Measurements from ENCODE around the gene PRKACB. TPM values are rescaled to one million over a fixed set of nuclear protein-coding genes. Genes with fewer than 3 reads are reported as not detected.

PRKACB gene
- total RNA-seq, 3 donors from 2014 or later = 25.2 to 31.3 (median 26.4) TPM

DNA sequence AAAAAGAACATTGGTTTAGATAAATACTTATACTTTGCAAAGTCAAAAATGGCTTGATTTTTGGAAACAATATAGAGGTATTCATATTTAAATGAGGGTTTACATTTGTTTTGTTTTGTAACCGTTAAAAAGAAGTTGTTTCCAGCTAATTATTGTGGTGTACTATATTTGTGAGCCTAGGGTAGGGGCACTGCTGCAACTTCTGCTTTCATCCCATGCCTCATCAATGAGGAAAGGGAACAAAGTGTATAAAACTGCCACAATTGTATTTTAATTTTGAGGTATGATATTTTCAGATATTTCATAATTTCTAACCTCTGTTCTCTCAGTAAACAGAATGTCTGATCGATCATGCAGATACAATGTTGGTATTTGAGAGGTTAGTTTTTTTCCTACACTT is 92.2 kb downstream of the PRKACB start:
- intact Hi-C loops (cut with DNase I; ENCODE audit: low total_unique reads) = no loop called here
- DNase-seq (ENCODE audit: low spot score in 2 of 2) = no peak
- Histone ChIP-seq H3K36me3 (no peaks in the 10 kb centered on the region), H3K4me3 (no peak overlapping the region), H3K27me3 (no peaks in the 10 kb centered on the region), H3K9me3 (no peaks in the 10 kb centered on the region), H3K27ac (no peak overlapping the region), H3K4me1 (no peaks in the 10 kb centered on the region)
- no peak for TF ChIP-seq POLR2AphosphoS5 (IDR thresholded peaks at IDR 0.05)
- TF ChIP-seq POLR2A (IDR thresholded peaks at IDR 0.05) = no peak
- TF ChIP-seq, protein P1, sequence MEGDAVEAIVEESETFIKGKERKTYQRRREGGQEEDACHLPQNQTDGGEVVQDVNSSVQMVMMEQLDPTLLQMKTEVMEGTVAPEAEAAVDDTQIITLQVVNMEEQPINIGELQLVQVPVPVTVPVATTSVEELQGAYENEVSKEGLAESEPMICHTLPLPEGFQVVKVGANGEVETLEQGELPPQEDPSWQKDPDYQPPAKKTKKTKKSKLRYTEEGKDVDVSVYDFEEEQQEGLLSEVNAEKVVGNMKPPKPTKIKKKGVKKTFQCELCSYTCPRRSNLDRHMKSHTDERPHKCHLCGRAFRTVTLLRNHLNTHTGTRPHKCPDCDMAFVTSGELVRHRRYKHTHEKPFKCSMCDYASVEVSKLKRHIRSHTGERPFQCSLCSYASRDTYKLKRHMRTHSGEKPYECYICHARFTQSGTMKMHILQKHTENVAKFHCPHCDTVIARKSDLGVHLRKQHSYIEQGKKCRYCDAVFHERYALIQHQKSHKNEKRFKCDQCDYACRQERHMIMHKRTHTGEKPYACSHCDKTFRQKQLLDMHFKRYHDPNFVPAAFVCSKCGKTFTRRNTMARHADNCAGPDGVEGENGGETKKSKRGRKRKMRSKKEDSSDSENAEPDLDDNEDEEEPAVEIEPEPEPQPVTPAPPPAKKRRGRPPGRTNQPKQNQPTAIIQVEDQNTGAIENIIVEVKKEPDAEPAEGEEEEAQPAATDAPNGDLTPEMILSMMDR (IDR thresholded peaks at IDR 0.05) = no peak

DNA sequence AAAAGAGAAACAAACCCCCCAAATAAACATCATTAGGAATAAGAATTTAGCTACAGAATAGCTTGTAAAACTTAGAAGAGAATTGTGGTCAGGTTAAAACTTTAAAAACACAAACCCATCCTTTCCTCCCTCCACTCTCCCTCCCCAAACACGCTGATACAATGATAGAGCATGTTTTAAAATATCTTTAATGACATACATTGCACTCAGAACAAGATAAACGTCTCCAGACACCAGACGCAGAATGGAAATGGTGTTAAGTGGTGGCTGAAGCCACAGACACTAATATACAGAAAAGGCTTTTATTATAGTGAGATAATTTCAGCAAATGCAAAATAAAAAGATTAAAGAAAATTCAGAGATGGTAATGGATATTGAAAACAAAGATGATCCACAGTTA is 98.6 kb downstream of the PRKACB start:
- no peaks in the 10 kb centered on the region for H3K27me3 ChIP-seq
- DNase-seq (ENCODE audit: low spot score in 2 of 2) = no peak
- TF ChIP-seq POLR2A (IDR thresholded peaks at IDR 0.05) (no peak), POLR2AphosphoS5 (IDR thresholded peaks at IDR 0.05) (no peak)
- TF ChIP-seq, protein P1 (IDR thresholded peaks at IDR 0.05) = no peak
- intact Hi-C loops (cut with DNase I; ENCODE audit: low total_unique reads) = no loop called here
- H3K4me1 ChIP-seq = no peaks in the 10 kb centered on the region
- H3K4me3 ChIP-seq = no peak overlapping the region
- H3K36me3 ChIP-seq = no peaks in the 10 kb centered on the region
- no peaks in the 10 kb centered on the region for H3K9me3 ChIP-seq
- H3K27ac ChIP-seq = no peak overlapping the region

DNA sequence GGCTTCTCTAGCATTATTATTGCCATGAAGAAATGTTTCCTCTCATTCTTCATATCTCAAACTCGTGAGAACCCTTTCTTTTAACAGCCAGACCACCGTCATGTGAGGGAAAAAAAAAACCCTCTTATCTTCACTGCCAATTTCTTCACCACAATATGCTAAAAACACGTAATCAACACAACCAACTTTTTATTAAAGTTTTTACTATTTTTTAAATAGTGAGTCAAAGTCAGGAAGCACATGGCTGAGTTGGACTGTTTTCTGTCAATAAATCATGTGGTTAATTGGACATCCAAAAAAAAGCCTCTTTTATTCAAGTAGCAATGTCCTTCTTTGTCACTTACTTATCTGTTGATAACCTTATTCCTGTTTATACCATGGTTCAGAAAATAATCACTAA is 101.5 kb downstream of the PRKACB start:
- no peak for DNase-seq (ENCODE audit: low spot score in 2 of 2)
- TF ChIP-seq, protein P1 (IDR thresholded peaks at IDR 0.05) = no peak
- TF ChIP-seq POLR2A (IDR thresholded peaks at IDR 0.05) (no peak), POLR2AphosphoS5 (IDR thresholded peaks at IDR 0.05) (no peak)
- H3K27me3 ChIP-seq = no peaks in the 10 kb centered on the region
- H3K9me3 ChIP-seq = no peaks in the 10 kb centered on the region
- H3K27ac ChIP-seq = no peak overlapping the region
- no peaks in the 10 kb centered on the region for H3K4me1 ChIP-seq
- H3K36me3 ChIP-seq = no peaks in the 10 kb centered on the region
- intact Hi-C loops (cut with DNase I; ENCODE audit: low total_unique reads) = no loop called here
- no peak overlapping the region for H3K4me3 ChIP-seq

DNA sequence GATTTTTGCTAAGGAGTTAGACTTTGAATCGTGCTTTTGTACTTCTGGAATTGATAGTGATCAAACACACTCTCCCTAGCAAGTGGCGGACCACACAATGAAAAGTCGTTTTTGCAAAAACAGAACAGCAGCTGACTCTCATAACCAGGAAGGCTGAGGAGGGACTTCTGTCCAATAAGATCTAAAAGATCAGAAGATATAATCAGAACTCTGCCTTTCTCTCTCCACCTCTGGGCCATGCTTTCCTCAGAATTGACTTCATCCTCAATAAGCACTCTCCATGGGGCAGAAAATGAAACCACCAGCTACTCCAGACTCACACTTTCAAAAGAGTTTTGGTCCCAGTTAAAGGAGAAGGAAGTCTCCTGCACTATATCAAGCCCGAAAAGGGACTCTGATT is 102.1 kb downstream of the PRKACB start:
- H3K9me3 ChIP-seq = peaks cover 0 to 2% of the 10 kb centered on the region in 2 donors
- intact Hi-C loops (cut with DNase I; ENCODE audit: low total_unique reads) = no loop called here
- TF ChIP-seq POLR2AphosphoS5 (IDR thresholded peaks at IDR 0.05) = no peak
- TF ChIP-seq, protein P1 (IDR thresholded peaks at IDR 0.05) = no peak
- no peak for TF ChIP-seq POLR2A (IDR thresholded peaks at IDR 0.05)
- H3K27me3 ChIP-seq = no peaks in the 10 kb centered on the region
- no peak overlapping the region for H3K27ac ChIP-seq
- H3K36me3 ChIP-seq = no peaks in the 10 kb centered on the region
- H3K4me1 ChIP-seq = no peaks in the 10 kb centered on the region
- DNase-seq (ENCODE audit: low spot score in 2 of 2) = no peak
- H3K4me3 ChIP-seq = no peak overlapping the region

DNA sequence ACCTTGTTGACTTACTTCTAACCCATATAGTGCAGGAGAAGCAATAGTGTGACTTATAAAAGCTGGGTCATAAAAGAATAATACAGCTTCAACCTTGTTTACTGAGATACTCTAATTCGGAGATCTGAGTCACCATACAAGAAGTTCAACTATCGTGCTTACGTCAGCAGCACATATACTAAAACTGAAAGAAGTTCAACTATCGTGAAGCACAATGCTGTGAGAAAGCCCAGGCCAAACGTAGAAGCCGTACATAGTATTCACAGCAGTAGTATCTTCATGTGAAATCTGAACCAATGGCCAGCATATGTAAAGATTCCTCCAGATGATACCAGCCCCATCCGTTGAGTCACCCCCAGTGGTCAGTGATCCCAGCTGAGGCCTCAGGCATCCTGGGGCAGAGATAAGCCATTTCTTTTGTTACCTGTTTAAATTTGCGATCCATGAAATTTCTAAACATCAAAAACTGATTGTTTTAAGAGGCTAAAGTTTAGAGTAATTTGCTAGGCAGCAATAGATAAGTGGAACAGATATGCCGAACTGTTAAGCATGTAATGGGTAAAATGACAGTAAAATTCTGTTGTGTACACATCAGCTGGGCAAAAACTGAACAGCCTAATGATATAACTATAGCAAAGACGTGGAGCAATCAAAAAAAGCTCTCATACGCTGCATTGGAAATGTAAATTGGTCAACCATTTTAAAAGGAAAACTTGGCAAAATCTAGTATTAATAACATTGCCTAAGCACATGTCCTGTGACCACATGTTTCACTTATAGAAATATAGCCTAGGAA is 103.6 kb downstream of the PRKACB start:
- intact Hi-C loops (cut with DNase I; ENCODE audit: low total_unique reads) = no loop called here
- no peak overlapping the region for H3K4me3 ChIP-seq
- no peaks in the 10 kb centered on the region for H3K4me1 ChIP-seq

More for the DNA sequence above, 103.6 kb downstream of the PRKACB start:
- peaks cover 0 to 6% of the 10 kb centered on the region in 2 donors for H3K9me3 ChIP-seq
- H3K27ac ChIP-seq = no peak overlapping the region
- H3K27me3 ChIP-seq = no peaks in the 10 kb centered on the region
- DNase-seq (ENCODE audit: low spot score in 2 of 2) = no peak
- TF ChIP-seq POLR2AphosphoS5 (IDR thresholded peaks at IDR 0.05) = no peak
- no peak for TF ChIP-seq POLR2A (IDR thresholded peaks at IDR 0.05)
- TF ChIP-seq, protein P1 (IDR thresholded peaks at IDR 0.05) = no peak
- no peaks in the 10 kb centered on the region for H3K36me3 ChIP-seq

Measured in breast epithelium (tissue), 4 donors.